ENCODE results near the gene C4BPB.
"Not testable (repeated sequence)": the region's sequence is repeated elsewhere in the genome, so short reads cannot be mapped to it uniquely, and the experiment has no call there.

The C4BPB gene, protein sequence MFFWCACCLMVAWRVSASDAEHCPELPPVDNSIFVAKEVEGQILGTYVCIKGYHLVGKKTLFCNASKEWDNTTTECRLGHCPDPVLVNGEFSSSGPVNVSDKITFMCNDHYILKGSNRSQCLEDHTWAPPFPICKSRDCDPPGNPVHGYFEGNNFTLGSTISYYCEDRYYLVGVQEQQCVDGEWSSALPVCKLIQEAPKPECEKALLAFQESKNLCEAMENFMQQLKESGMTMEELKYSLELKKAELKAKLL

DNA sequence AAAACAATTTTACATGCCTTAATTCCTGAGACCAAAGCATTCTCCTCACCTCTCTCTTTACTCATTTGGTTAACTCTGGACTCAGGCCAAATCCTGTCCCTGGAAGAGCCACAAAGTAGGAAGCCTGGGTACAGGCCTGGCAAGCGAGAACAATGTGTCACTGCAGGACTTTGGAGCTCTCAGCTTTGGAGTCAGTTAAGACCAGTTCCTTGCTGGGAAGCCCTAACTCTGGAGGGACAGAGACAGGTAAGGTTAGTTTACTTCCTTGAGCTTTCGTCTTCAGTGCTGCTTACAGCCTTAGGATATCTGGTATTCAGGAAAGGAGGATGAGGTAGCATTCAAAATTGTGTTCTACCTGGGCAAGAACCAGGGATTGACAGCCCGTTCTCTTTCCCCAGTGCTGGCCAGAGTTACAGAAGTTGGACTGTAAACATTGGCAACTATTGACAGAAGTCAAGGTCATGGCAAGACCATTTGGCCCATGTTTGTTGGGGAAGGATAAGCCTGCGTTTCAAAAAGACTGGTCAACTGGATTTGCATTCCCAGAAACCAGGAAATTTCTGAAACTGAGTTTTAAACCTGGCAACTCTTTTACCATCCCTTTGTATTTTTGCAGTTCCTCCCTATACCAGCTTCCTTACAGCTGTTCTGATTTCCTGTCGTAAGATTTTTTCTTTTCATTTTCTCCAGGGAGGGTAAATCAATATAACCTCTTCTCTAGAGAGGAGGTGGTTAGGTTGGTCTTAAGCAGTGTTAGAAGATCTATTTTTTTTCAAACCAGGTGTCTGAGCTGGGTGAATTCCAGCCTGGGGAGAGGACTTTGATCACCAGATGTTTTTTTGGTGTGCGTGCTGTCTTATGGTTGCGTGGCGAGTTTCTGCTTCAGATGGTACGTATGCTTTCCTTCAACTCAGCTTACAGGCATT is at the start of gene C4BPB:
Gene C4BPB, plus strand, starts transcription at position 160 of the 926 bp plus-strand sequence. Its CDS starts 672 bp downstream, at position 832.
- DNase-seq (ENCODE audit: low spot score), result no peak

- DNase-seq (ENCODE audit: low spot score), result no peak
Observed at GRCh38 chr1:207039380-207040180, 49.1 kb upstream of the C4BPB start.

DNA sequence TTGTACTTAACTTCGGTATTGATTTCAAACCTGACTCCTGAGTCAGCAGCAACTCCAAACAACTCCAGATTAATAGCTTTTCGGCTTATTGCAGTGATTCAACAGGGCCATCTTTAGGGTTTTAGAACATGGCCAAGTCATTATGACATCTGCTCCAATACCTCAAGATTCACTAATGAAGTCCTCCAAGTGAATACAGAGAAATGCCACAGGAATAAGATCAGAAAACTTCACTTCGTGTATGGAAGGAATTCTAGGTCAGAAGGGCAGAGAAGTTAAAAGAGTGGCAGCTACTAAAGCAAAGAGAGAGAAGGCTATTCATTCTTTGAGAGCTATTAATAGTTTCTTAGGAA is 48.5 kb upstream of the C4BPB start:
- no peak for DNase-seq (ENCODE audit: low spot score)

- DNase-seq (ENCODE audit: low spot score), result not testable (repeated sequence)
Observed at GRCh38 chr1:207041397-207041796, 47.3 kb upstream of the C4BPB start.

DNA sequence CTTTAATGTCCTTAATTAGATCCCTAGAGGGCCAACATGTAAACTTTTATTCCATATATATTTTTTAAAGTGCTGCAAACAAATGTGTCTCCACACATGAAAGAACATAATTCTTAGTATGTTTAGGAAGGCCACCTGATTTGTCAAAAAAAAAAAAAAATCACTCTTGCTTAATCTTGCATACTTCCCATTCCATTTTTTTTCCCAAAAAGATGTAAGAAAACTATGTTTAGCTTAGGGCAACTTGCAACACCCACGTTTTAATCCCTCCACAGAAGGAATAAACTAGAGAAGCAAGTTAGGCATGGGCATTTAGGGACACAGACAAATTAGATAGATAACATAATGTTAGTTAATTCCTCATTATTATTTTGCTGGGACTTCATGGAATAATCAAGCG is 43.2 kb upstream of the C4BPB start:
- DNase-seq (ENCODE audit: low spot score), result no peak

DNA sequence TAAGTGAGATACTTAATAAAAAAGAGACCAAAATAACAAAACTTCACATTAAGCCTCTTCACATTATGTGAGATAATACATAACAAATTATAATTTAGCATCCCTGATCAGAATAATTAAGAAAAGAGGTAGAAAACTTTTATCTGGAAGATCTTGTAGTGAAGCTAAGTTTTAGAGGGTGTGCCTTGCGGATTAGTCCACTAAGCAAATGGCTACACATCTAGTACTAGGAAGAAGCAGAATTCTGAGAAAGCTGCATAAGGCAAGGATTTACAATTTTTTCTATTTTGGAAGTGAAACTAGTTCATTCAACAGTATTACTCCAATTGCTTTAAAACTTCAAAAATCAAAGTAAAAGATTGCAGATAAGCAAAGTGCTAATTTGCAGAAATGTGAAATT is 41.2 kb upstream of the C4BPB start:
- no peak for DNase-seq (ENCODE audit: low spot score)

DNA sequence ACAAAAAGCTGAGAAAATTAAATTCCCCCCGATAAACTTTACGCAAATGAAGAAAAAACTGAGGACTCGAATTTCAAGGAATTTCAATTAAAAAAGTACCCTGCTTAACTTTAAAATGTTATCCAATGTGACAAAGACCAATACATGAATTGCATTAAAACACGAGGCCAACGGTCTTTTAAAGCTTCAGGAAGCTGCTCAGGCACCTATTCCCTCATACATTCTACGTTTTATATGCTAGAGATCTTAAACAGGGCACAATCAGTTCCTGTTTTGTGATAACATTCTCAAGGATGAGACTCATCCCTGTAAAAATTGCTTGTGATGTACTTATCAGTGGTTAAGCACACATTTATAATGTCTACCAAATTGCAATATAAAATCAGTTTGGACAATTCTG is 40.6 kb upstream of the C4BPB start:
- DNase-seq (ENCODE audit: low spot score), result no peak

- no peak for DNase-seq (ENCODE audit: low spot score)
Observed at GRCh38 chr1:207049054-207049453, 39.6 kb upstream of the C4BPB start.

- DNase-seq (ENCODE audit: low spot score), result no peak
Observed at GRCh38 chr1:207049514-207049913, 39.1 kb upstream of the C4BPB start.

- no peak for DNase-seq (ENCODE audit: low spot score)
Observed at GRCh38 chr1:207049974-207050391, 38.7 kb upstream of the C4BPB start.

DNA sequence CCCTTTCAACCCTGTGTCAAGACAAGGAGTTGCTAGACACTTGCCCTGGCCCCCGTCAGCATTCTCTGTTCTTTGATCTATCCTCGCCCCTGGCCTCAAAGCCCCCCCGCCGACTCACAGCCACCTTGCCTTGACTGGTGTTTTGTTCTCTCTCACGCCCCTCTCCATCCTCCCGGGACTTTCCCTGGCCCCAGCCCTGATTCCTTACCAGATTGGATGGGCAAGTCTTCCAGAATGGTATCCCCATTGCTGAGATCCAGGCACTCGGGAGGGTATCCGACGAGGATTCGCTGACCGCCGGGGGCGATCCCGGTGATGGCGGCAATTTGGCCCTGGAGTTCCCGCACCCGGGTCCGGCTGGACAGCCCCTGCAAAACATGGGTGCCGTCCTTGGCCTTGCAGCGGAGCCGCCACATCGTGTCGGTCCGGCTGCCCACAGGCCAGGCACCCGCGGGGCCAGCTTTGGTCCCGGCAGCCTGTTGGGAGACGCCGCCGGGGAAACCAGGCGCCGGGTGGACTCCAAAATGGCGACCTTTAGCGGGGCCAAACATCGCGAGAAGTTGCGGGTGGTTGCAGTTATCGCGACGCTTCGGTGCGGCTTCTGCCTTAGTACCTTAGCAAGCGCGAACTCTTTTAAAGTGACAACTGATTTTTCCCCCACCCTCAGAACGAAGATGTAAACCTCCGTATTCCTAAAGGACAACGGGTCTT is 38.0 kb upstream of the C4BPB start:
- DNase-seq (ENCODE audit: low spot score), result peak; percentile 92

DNA sequence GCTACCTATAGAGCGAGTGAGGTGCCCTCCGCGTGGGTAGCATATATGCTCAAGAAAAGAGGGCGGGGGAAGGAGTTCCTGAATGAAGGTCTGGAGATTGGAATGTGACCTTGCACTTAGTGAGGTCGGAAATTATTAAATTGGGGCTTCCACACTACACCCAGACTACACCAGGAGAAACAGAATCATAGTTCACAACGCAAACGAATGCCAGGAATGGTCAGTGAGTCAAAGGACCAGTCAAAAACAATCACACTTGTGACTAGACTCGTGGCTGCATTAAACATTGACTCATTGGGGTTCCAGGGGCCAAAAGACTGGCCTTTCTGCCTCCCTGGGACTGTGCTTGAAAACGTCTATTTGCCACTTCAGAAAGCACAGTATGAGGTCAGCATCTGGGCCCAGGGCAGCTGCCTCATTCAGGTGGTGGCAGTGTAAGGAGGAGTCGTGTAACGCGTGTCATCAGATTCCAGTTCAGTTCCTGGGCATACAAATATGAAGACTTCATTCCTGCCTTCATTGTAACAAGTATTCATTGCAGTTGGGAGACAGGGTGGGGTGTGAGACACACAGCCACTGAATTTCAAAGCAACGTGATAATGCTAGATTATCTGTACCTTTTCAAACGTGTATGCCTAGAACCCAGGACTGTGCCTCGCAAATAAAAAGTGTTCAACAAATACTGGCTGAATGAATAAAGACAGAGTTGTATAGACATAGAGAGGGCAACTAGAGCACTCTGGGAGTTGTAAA is 37.3 kb upstream of the C4BPB start, which contains the start of gene YOD1:
Gene YOD1, minus strand, starts transcription at position 18 of the 753 bp plus-strand sequence. CDS start 178 bp downstream, outside the sequence.
- no peak for DNase-seq (ENCODE audit: low spot score)

DNA sequence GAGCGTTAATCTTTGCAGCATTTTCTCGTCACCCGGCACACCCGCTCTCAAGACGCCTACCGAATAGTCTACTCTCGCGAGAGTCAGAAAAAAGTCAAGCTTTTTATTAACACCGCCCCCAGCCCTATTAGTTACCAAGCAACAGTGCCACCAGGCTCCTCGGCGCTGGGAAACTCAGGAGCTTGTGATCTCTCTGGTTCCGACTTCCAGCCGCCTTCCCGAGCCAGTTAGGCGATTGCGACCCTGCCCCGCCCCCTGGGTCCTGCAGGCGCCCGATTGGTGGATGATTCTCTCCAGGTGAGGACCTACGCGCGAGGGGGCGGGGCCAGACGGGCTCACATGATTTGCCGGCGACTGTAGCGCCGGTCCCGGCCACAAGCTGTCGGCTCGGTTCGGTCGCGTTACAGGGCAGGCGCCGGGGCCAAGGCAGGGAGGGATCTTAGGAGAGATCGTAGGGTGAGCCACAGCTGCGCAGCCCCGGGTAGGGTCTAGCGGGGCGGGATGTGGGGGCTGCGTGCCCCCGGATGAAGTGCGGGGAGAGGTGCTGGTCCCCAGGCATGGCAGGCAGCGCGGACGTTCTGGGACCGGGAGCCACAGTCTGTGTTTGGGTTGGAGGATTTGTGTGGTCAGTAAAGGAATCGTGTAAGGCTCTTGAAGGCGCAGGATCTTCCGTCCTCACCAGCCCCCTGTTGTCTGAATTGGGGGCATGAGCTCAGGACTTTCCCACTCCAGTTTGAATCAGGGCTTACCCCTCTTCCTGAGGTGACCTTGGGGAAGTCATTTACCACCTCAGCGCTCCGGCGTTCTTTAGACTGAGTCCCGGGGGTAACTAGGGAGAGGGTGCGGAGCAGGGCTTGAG is 35.5 kb upstream of the C4BPB start, which contains the start of gene PFKFB2:
Gene PFKFB2, plus strand, starts transcription at position 365 of the 859 bp plus-strand sequence. CDS start 1,443 bp downstream, outside the sequence.
- peak; percentile 98 for DNase-seq (ENCODE audit: low spot score)

GRCh38 chr1:207054491-207054890 is 34.2 kb upstream of the C4BPB start:
- DNase-seq (ENCODE audit: low spot score), result no peak

GRCh38 chr1:207055386-207056001 is 33.2 kb upstream of the C4BPB start:
- no peak for DNase-seq (ENCODE audit: low spot score)

DNA sequence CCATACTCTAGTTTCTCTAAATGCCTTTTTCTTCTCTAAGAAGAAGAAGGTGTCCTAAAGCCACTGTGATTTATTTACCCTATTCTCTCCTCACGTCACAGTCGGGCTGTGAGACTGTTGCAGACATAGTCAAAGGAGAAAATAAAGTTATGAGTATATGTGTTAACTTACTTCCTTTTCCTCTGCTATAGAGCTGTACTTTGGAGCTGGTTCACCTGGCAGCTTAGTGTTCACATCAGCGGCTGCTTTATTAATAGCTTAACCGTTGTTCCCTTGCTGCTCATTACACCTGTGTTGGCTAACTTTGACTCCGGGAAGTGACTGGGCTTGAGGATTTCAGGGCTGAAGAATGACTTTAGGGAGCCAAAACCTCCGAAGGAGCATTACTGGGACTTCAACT is 32.0 kb upstream of the C4BPB start:
- DNase-seq (ENCODE audit: low spot score), result no peak

DNA sequence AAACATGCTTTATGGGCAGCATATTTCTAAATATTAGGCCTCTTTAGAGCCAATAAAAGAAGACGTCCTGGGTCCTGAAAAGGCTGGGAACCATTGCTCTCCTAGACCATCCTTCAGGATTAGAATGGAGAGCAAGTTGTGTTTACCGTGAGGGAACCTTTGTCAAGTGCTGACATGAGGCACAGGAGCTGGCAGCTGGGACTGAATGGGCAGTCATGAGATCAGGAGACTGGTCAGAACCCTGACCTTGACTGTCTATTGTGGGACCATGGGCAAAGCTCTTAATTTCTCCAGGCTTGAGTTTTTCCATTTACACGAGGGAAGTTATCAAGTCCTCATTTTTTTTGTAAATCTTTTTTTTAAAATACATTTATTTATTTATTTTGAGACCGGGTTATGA is 30.4 kb upstream of the C4BPB start:
- DNase-seq (ENCODE audit: low spot score), result no peak

DNA sequence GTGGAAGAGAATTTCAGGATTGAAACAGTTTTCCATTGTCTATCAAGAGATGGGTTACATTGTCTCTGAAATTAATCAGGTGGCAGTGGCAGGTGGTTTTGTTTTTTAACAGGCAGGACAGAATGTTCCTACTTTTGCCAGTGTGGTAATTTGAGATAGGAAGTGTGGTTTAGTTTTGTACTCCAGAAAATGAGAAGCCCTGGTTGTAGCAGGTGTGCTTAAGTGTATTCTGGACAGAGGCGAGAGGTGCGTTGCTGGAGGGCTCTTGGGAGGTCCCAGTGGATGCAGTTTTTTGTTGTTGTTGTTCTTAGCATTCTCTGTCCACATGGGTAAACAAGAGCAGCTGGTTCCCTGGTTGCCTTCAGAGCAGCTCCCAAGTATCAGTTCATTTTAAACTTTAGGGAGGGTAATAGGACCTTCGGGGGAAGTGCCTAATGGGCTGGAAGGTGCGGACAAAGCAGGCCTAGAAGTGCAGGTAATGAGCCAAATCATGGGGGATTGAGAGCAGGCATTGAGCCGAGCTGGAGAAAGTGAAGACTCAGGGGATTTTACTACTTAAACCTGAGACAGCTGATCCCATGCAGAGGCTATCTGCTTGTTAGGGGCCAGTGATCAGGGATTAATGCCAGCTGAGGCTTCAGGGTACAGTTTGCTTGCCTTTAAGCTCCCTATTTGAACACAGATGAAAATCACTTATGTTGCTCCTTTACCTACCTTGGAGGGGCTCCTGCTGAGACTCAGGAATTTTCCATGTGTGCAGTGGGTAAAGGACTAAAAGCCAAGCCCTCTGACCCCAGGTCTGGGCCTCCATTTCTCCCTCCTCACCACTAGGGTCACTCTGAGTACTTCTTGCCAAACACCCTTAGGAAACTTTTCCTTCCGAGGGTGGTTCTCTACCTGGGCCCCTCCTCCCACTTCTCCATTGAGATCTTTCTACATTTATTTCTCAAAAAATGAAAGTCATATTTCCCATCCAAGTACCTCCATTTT is 29.5 kb upstream of the C4BPB start:
- DNase-seq (ENCODE audit: low spot score), result no peak

Measured in ecto neural progenitor cell (in vitro differentiated cells).